HepG2 (cell line): ENCODE results near the gene UBL4B. TPM values are rescaled to one million over a fixed set of nuclear protein-coding genes. Genes with fewer than 3 reads are reported as not detected.

Experiments
- ATAC-seq: fragments of 200-7000 bp; cut with Tn5 transposase; 3 replicates; pipeline ENCODE4 v1.9.1; 2020; ENCODE audit warnings: mild to moderate bottlenecking, moderate library complexity
- BruUV-seq: library from RNA; stranded (reverse); fragments of 400-500 nt; replicated peaks from 2 replicates; lab custom pipeline; 2021; lab: Mats Ljungman, UMichigan
- CTCF ChIA-PET: fragments of 300-600 bp; formaldehyde crosslinking; extraction: SDS; loops from one replicate; lab custom pipeline; 2021; ENCODE audit warnings: low total read pairs, inconsistent platforms, low intra/inter-chr PET ratio; lab: Yijun Ruan, JAX
- POLR2A ChIA-PET: fragments of 350-600 bp; sonication (Branson Sonifier 250); formaldehyde crosslinking; loops from one replicate; lab custom pipeline; 2020; ENCODE audit warnings: antibody characterized with exemption, inconsistent platforms; lab: Yijun Ruan, JAX
- DNase-seq: peaks from one replicate; pipeline ENCODE4 v3.0.0-alpha.2; 2015; ENCODE audit warnings: low spot score
- FAIRE-seq: peaks from 3 replicates; lab custom pipeline; 2011; peaks lifted over from hg19 to GRCh38; lab: Jason Lieb, UNC
- H2AFZ ChIP-seq: one replicate; pipeline ENCODE4 v1.6.1; 2011; ENCODE audit warnings: low read length, inconsistent platforms
- H3K27ac ChIP-seq: fragments of 300-600 bp; 3 replicates; pipeline ENCODE4 v1.8.0; 2011; ENCODE audit warnings: mixed run types, mild to moderate bottlenecking, mixed read lengths, low read length, inconsistent platforms; ENCODE audit not compliant: insufficient read depth; ENCODE audit errors: extremely low read length
- H3K27me3 ChIP-seq, 2 experiments: fragments of 200-600 bp in 1 of 2; 2 replicates in 1 of 2; 3 replicates in 1 of 2; pipeline versions ENCODE4 v1.6.0 to v1.8.0; 2011; ENCODE audit warnings: low read length in 2 of 2, mild to moderate bottlenecking in 2 of 2, moderate library complexity in 2 of 2, inconsistent platforms in 1 of 2; ENCODE audit not compliant: insufficient read depth in 2 of 2, control insufficient read depth in 1 of 2
- H3K36me3 ChIP-seq, 2 experiments: fragments of 200-600 bp in 1 of 2; replicated peaks in 1 of 2; 2 replicates in 1 of 2; 3 replicates in 1 of 2; pipeline versions ENCODE4 v1.5.1 to v1.8.0; 2011; ENCODE audit warnings: low read length in 2 of 2, inconsistent platforms in 1 of 2; ENCODE audit not compliant: insufficient read depth in 2 of 2, control insufficient read depth in 1 of 2
- H3K4me1 ChIP-seq: 2 replicates; pipeline ENCODE4 v1.5.1; 2012; ENCODE audit warnings: low read length, inconsistent platforms; ENCODE audit not compliant: insufficient read depth
- H3K4me2 ChIP-seq: 2 replicates; pipeline ENCODE4 v1.6.0; 2011; ENCODE audit warnings: low read depth, low read length, inconsistent platforms
- H3K4me3 ChIP-seq, 3 experiments: fragments of 200-600 bp in 1 of 3; sonication (generic), shearing (Covaris generic) in 1 of 3; replicated peaks in 1 of 3; 2 replicates each; pipeline ENCODE4 v1.5.1; 2011 to 2016; ENCODE audit warnings: low read length in 3 of 3, inconsistent platforms in 2 of 3, low read depth in 2 of 3, mild to moderate bottlenecking in 2 of 3, control low read depth in 1 of 3, mixed read lengths in 1 of 3; ENCODE audit not compliant: insufficient read depth in 1 of 3
- H3K79me2 ChIP-seq: one replicate; pipeline ENCODE4 v1.6.1; 2011; ENCODE audit warnings: low read length, inconsistent platforms; ENCODE audit not compliant: insufficient read depth
- H3K9ac ChIP-seq: 2 replicates; pipeline ENCODE4 v1.6.0; 2011; ENCODE audit warnings: mild to moderate bottlenecking, low read depth, low read length, inconsistent platforms; ENCODE audit not compliant: insufficient read depth
- H3K9me3 ChIP-seq: 2 replicates; pipeline ENCODE4 v1.5.1; 2012; ENCODE audit warnings: mild to moderate bottlenecking, low read length
- H4K20me1 ChIP-seq: 2 replicates; pipeline ENCODE4 v1.6.0; 2011; ENCODE audit warnings: inconsistent platforms, mild to moderate bottlenecking, low read length, moderate library complexity; ENCODE audit not compliant: insufficient read depth
- BORCS8-MEF2B ChIP-seq: sonication (generic); formaldehyde crosslinking; IDR thresholded peaks from 2 replicates; pipeline ENCODE4 v1.8.0; 2022; ENCODE audit warnings: mild to moderate bottlenecking, missing genetic modification reagents
- CENPX ChIP-seq: sonication (generic); formaldehyde crosslinking; IDR thresholded peaks from 2 replicates; pipeline ENCODE4 v1.9.0; 2021; ENCODE audit warnings: mild to moderate bottlenecking, missing genetic modification reagents, moderate library complexity
- FOXO1 ChIP-seq: sonication (generic); formaldehyde crosslinking; IDR thresholded peaks from 2 replicates; pipeline ENCODE4 v1.4.0; 2020; ENCODE audit warnings: missing genetic modification reagents
- GABPB1 ChIP-seq: IDR thresholded peaks from 2 replicates; pipeline ENCODE4 v1.6.1; 2016; ENCODE audit warnings: mild to moderate bottlenecking, missing genetic modification reagents, moderate library complexity, missing compliant biosample characterization
- KDM5A ChIP-seq: fragments of 200-600 bp; sonication (generic); IDR thresholded peaks from 2 replicates; pipeline ENCODE4 v1.7.0; 2018; ENCODE audit warnings: antibody characterized with exemption, mild to moderate bottlenecking, low read length, borderline replicate concordance
- NCOA2 ChIP-seq: sonication (generic); formaldehyde crosslinking; IDR thresholded peaks from 2 replicates; pipeline ENCODE4 v1.8.0; 2022; ENCODE audit warnings: inconsistent platforms
- NFKB2 ChIP-seq: sonication (generic); formaldehyde crosslinking; IDR thresholded peaks from 2 replicates; pipeline ENCODE4 v1.4.0; 2020; ENCODE audit warnings: missing genetic modification reagents, borderline replicate concordance
- NONO ChIP-seq, 2 experiments: fragments of 450-650 bp in 1 of 2; sonication (generic) in 1 of 2; formaldehyde crosslinking in 1 of 2; IDR thresholded peaks in 1 of 2; conservative IDR thresholded peaks in 1 of 2; 2 replicates each; pipeline versions ENCODE4 v1.6.1 to v1.8.0; 2017 to 2022; ENCODE audit warnings: mild to moderate bottlenecking in 1 of 2, missing genetic modification reagents in 1 of 2, moderate library complexity in 1 of 2
- PHF21A ChIP-seq: sonication (generic); formaldehyde crosslinking; IDR thresholded peaks from 2 replicates; pipeline ENCODE4 v1.5.0; 2020; ENCODE audit warnings: mild to moderate bottlenecking, missing genetic modification reagents
- PTBP1 ChIP-seq: fragments of 200-400 bp; formaldehyde crosslinking; IDR thresholded peaks from 2 replicates; pipeline ENCODE4 v1.6.1; 2018; ENCODE audit warnings: low read length, low read depth; ENCODE audit not compliant: poor library complexity, severe bottlenecking
- SMAD9 ChIP-seq: sonication (generic); formaldehyde crosslinking; IDR thresholded peaks from 2 replicates; pipeline ENCODE4 v1.5.1; 2020; ENCODE audit warnings: mild to moderate bottlenecking, missing genetic modification reagents
- STAG1 ChIP-seq: sonication (generic); formaldehyde crosslinking; IDR thresholded peaks from 2 replicates; pipeline ENCODE4 v1.4.0; 2020; ENCODE audit warnings: missing genetic modification reagents
- SUZ12 ChIP-seq: fragments of 150-350 bp; IDR thresholded peaks from 2 replicates; pipeline ENCODE4 v1.6.1; 2014; ENCODE audit warnings: low read depth, low read length
- TAF1 ChIP-seq: sonication (generic); formaldehyde crosslinking; IDR thresholded peaks from 2 replicates; pipeline ENCODE4 v1.4.0; 2020; ENCODE audit warnings: missing genetic modification reagents
- ZFYVE20 ChIP-seq: sonication (generic); formaldehyde crosslinking; IDR thresholded peaks from 2 replicates; pipeline ENCODE4 v1.8.0; 2023; ENCODE audit warnings: low read depth, mild to moderate bottlenecking, moderate library complexity, missing genetic modification reagents, borderline replicate concordance
- WGBS: methylation state at CpG from one replicate; pipeline ENCODE4 v1.1.6; 2017; ENCODE audit warnings: low lambda C conversion rate; 5-methylcytosine and 5-hydroxymethylcytosine counted together
- in situ Hi-C: cut with HindIII; loops from 2 replicates; pipeline ENCODE4 v1.10.0; 2017; ENCODE audit warnings: low pct_unique_long_range_greater_than_20kb; ENCODE audit not compliant: extremely low pct_ligation_motif_present
- intact Hi-C: fragments of 100-400 bp; cut with micrococcal nuclease; formaldehyde crosslinking; loops from one replicate; pipeline ENCODE4 v1.10.0; 2022; ENCODE audit not compliant: unreplicated experiment
- polyA plus RNA-seq, 8 experiments: library from polyadenylated mRNA; depleted of rRNA in 3 of 8; stranded (reverse) in 7 of 8; unstranded in 1 of 8; fragments of >200 nt; fragmentation: Illumina TruSeq in 4 of 8; extraction: Trizol in 4 of 8; gene quantifications; 2 replicates each; pipeline versions ENCODE4 v1.2.1 to v1.2.3, GENCODE V29; 2011 to 2016; ENCODE audit warnings: low read depth in 4 of 8, missing spikeins in 1 of 8, mixed read lengths in 1 of 8; ENCODE audit not compliant: insufficient read depth in 1 of 8
- total RNA-seq, 5 experiments: library from RNA; depleted of rRNA; stranded (reverse); fragments of >200 nt; fragmentation: Illumina TruSeq; extraction: Trizol; gene quantifications; 2 replicates each; pipeline ENCODE4 v1.2.3, GENCODE V29; 2016; ENCODE audit warnings: low read depth in 1 of 5
- TF ChIP-seq, protein P1 (sequence below): sonication (generic); formaldehyde crosslinking; IDR thresholded peaks from 2 replicates; pipeline ENCODE4 v1.4.0; 2020; ENCODE audit warnings: mild to moderate bottlenecking, missing genetic modification reagents
- TF ChIP-seq, protein P2 (sequence below): sonication (generic); formaldehyde crosslinking; IDR thresholded peaks from 2 replicates; pipeline ENCODE4 v1.8.1; 2023; ENCODE audit warnings: mild to moderate bottlenecking, missing genetic modification reagents
- TF ChIP-seq, protein P3 (sequence below): sonication (generic); formaldehyde crosslinking; IDR thresholded peaks from 2 replicates; pipeline ENCODE4 v1.4.0; 2020; ENCODE audit warnings: missing genetic modification reagents, low read depth, mild to moderate bottlenecking, borderline replicate concordance

Gene UBL4B
- total and polyA plus RNA-seq, 2 of the 13 experiments (the other 11 are each of a cell fraction or from before 2014, with no cell fraction given): not detected

DNA sequence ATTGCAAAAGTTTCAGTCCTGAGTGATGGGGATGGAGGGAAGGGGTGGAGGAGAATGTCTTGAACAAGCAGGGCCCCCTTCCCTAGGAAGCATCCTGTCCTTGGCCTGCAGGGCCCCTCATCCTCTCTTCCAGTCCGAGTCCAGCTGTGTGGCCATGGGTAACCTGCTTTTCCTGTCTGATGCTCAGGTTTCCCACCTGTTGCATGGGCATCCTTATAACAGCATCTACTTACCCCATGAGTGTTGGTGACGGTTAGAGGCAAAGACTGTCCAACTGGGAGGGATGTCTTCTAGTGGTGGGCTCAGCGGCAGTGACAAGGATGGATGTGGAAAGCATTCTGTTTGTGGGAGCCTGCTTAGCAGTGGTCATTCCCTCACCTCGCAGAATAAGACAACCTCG, 1.9 kb downstream of the UBL4B start:
- Histone ChIP-seq H3K79me2 (no peaks in the 10 kb centered on the region), H2AFZ (no peak overlapping the region), H3K4me2 (no peak overlapping the region), H3K36me3 (no peaks in the 10 kb centered on the region), H3K4me1 (no peaks in the 10 kb centered on the region), H3K4me3 (no peak overlapping the region), H3K9me3 (no peaks in the 10 kb centered on the region), H3K27ac (no peak overlapping the region), H4K20me1 (no peaks in the 10 kb centered on the region), H3K9ac (no peak overlapping the region), H3K27me3 (peaks cover 6 to 42% of the 10 kb centered on the region in 2 experiments; a peak in 3 of 5 replicates)
- intact Hi-C loops: no loop called here
- ATAC-seq: no peak
- in situ Hi-C loops: no loop called here
- no peak for TF ChIP-seq TAF1 (CRISPR knock-in tag)
- TF ChIP-seq FOXO1 (CRISPR knock-in tag): no peak
- TF ChIP-seq SMAD9: no peak
- no peak for TF ChIP-seq CENPX
- no peak for TF ChIP-seq KDM5A
- no peak for TF ChIP-seq GABPB1
- no peak for TF ChIP-seq SUZ12
- no peak for TF ChIP-seq NCOA2 (CRISPR knock-in tag)
- no peak for TF ChIP-seq PTBP1
- TF ChIP-seq, protein P1, sequence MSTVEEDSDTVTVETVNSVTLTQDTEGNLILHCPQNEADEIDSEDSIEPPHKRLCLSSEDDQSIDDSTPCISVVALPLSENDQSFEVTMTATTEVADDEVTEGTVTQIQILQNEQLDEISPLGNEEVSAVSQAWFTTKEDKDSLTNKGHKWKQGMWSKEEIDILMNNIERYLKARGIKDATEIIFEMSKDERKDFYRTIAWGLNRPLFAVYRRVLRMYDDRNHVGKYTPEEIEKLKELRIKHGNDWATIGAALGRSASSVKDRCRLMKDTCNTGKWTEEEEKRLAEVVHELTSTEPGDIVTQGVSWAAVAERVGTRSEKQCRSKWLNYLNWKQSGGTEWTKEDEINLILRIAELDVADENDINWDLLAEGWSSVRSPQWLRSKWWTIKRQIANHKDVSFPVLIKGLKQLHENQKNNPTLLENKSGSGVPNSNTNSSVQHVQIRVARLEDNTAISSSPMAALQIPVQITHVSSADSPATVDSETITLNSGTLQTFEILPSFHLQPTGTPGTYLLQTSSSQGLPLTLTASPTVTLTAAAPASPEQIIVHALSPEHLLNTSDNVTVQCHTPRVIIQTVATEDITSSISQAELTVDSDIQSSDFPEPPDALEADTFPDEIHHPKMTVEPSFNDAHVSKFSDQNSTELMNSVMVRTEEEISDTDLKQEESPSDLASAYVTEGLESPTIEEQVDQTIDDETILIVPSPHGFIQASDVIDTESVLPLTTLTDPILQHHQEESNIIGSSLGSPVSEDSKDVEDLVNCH (CRISPR knock-in tag): no peak
- no peak for TF ChIP-seq NFKB2 (CRISPR knock-in tag)
- TF ChIP-seq NONO (IDR thresholded peaks at IDR 0.05): no peak
- TF ChIP-seq NONO (CRISPR knock-in tag; conservative IDR thresholded peaks at IDR 0.05): no peak
- no peak for TF ChIP-seq PHF21A (CRISPR knock-in tag)
- TF ChIP-seq, protein P2, sequence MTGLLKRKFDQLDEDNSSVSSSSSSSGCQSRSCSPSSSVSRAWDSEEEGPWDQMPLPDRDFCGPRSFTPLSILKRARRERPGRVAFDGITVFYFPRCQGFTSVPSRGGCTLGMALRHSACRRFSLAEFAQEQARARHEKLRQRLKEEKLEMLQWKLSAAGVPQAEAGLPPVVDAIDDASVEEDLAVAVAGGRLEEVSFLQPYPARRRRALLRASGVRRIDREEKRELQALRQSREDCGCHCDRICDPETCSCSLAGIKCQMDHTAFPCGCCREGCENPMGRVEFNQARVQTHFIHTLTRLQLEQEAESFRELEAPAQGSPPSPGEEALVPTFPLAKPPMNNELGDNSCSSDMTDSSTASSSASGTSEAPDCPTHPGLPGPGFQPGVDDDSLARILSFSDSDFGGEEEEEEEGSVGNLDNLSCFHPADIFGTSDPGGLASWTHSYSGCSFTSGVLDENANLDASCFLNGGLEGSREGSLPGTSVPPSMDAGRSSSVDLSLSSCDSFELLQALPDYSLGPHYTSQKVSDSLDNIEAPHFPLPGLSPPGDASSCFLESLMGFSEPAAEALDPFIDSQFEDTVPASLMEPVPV (CRISPR knock-in tag): no peak
- TF ChIP-seq, protein P3, sequence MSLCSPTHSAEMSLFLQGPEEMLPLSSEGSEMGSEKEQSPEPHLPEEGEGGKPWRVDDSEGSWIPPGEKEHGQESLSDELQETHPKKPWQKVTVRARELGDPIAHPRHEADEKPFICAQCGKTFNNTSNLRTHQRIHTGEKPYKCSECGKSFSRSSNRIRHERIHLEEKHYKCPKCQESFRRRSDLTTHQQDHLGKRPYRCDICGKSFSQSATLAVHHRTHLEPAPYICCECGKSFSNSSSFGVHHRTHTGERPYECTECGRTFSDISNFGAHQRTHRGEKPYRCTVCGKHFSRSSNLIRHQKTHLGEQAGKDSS (CRISPR knock-in tag): no peak
- TF ChIP-seq STAG1 (CRISPR knock-in tag): no peak
- no peak for TF ChIP-seq BORCS8-MEF2B (CRISPR knock-in tag)
- no peak for TF ChIP-seq ZFYVE20
- FAIRE-seq: no peak
- WGBS: 15% methylated on average over 4 of the region's 5 CpGs
- no TSS peak for BruUV-seq
- DNase-seq: no peak
- ChIA-PET CTCF (no interaction called here), POLR2A (no interaction called here)
